ENCODE measurements around the gene IGF1R. TPM values are rescaled to one million over a fixed set of nuclear protein-coding genes. Genes with fewer than 3 reads are reported as not detected.

Gene IGF1R
- polyA plus RNA-seq, 1 experiment, result 36.2 TPM

GRCh38 chr15:99010768-99011167, 362.4 kb downstream of the IGF1R start:
- CTCF ChIA-PET, result no interaction called here
- no peak for DNase-seq (ENCODE audit: low read depth)
- H3K4me3 ChIP-seq (ENCODE audit: low read depth, low read length), result no peak overlapping the region
- no peaks in the 10 kb centered on the region for H3K36me3 ChIP-seq (ENCODE audit: control insufficient read depth, insufficient read depth, low read length)
- POLR2A ChIA-PET, result no interaction called here
- no peak for TF ChIP-seq CTCF (IDR thresholded peaks at IDR 0.05; ENCODE audit: insufficient read depth, low read depth, low read length)
- H3K27me3 ChIP-seq (ENCODE audit: control insufficient read depth, insufficient read depth, low read length), result no peaks in the 10 kb centered on the region

Small RNA genes within 50 kb of the gene (small RNA-seq; reads per million reads assigned to genes)
- 0.84 reads per million for gene MIR4714 (ENCODE audit: insufficient read length, low read depth, low replicate concordance)
